Inferior parietal cortex (tissue), 1 donor: ENCODE data around the gene EIF3F.
"Not testable (repeated sequence)": the region's sequence is repeated elsewhere in the genome, so short reads cannot be mapped to it uniquely, and the experiment has no call there.

Experiments used
- DNase-seq: peaks from one replicate; pipeline ENCODE4 v3.0.0-alpha.2; 2016; ENCODE audit errors: extremely low spot score

EIF3F gene

GRCh38 chr11:7986768-7987559 is at the start of gene EIF3F:
Gene EIF3F (plus strand): TSS chr11:7987337. CDS start chr11:7987353, 16 bp downstream.
- peak; percentile 100 for DNase-seq

GRCh38 chr11:7941146-7941545 is 46.0 kb upstream of the EIF3F start:
- no peak for DNase-seq

GRCh38 chr11:7941608-7942007 is 45.5 kb upstream of the EIF3F start, which contains the start of gene OR10A3:
Gene OR10A3 (minus strand): TSS chr11:7941708. CDS start chr11:7939520, 2,188 bp downstream.
- DNase-seq = no peak

GRCh38 chr11:7944123-7944522 is 43.0 kb upstream of the EIF3F start:
- no peak for DNase-seq

- DNase-seq = no peak
Observed at GRCh38 chr11:7949934-7950333, 37.2 kb upstream of the EIF3F start.

GRCh38 chr11:7955191-7955590 is 31.9 kb upstream of the EIF3F start:
- no peak for DNase-seq

GRCh38 chr11:7964261-7964660 is 22.9 kb upstream of the EIF3F start:
- no peak for DNase-seq

GRCh38 chr11:7964873-7965272 is 22.3 kb upstream of the EIF3F start:
- no peak for DNase-seq

GRCh38 chr11:7965386-7965785 is 21.8 kb upstream of the EIF3F start, which contains the start of gene NLRP10:
Gene NLRP10 (minus strand): TSS chr11:7965447. CDS start chr11:7963495, 1,952 bp downstream.
- DNase-seq = no peak

- DNase-seq = no peak
Observed at GRCh38 chr11:7967097-7967496, 20.0 kb upstream of the EIF3F start.

GRCh38 chr11:7967826-7968225 is 19.3 kb upstream of the EIF3F start:
- DNase-seq = no peak

- no peak for DNase-seq
Observed at GRCh38 chr11:7968686-7969085, 18.5 kb upstream of the EIF3F start.

GRCh38 chr11:7969756-7970646 is 17.1 kb upstream of the EIF3F start:
- no peak for DNase-seq

- DNase-seq = no peak
Observed at GRCh38 chr11:7971846-7972245, 15.3 kb upstream of the EIF3F start.

GRCh38 chr11:7973011-7973410 is 14.1 kb upstream of the EIF3F start:
- no peak for DNase-seq

- no peak for DNase-seq
Observed at GRCh38 chr11:7974668-7975067, 12.5 kb upstream of the EIF3F start.

- no peak for DNase-seq
Observed at GRCh38 chr11:7977232-7977917, 9.8 kb upstream of the EIF3F start.

GRCh38 chr11:7981619-7982157 is 5.4 kb upstream of the EIF3F start:
- DNase-seq = no peak

GRCh38 chr11:7982582-7983119 is 4.5 kb upstream of the EIF3F start:
- no peak for DNase-seq

- no peak for DNase-seq
Observed at GRCh38 chr11:7983832-7984590, 3.1 kb upstream of the EIF3F start.

- DNase-seq = not testable (repeated sequence)
Observed at GRCh38 chr11:7987560-7987883, 385 bp downstream of the EIF3F start.
